HG02870 (cell line): ENCODE data around the gene FMN1.
A peak's percentile ranks its signal among the peaks of the same experiment; 100 is the strongest.

Experiments used
- ATAC-seq: cut with Tn5 transposase; IDR thresholded peaks from one replicate; pipeline ENCODE4 v1.9.1; 2021; ENCODE audit warnings: mild to moderate bottlenecking, moderate library complexity; ENCODE audit not compliant: unreplicated experiment

The FMN1 gene

GRCh38 chr15:32941823-32942222, 252.7 kb downstream of the FMN1 start:
- no peak for ATAC-seq

- no peak for ATAC-seq
These were observed 257.5 kb downstream of the FMN1 start for GRCh38 chr15:32936976-32937375.

- no peak for ATAC-seq
These were observed 258.1 kb downstream of the FMN1 start for GRCh38 chr15:32936283-32936918.

- no peak for ATAC-seq
These were observed 259.4 kb downstream of the FMN1 start for GRCh38 chr15:32935139-32935538.

- ATAC-seq, result no peak
These were observed 261.3 kb downstream of the FMN1 start for GRCh38 chr15:32933236-32933635.

- ATAC-seq, result no peak
These were observed 265.6 kb downstream of the FMN1 start for GRCh38 chr15:32928876-32929275.

GRCh38 chr15:32927124-32927523, 267.4 kb downstream of the FMN1 start:
- ATAC-seq, result no peak

- no peak for ATAC-seq
These were observed 271.3 kb downstream of the FMN1 start for GRCh38 chr15:32923176-32923575.

GRCh38 chr15:32922541-32922940, 272.0 kb downstream of the FMN1 start:
- ATAC-seq, result no peak

- no peak for ATAC-seq
These were observed 274.6 kb downstream of the FMN1 start for GRCh38 chr15:32919749-32920414.

GRCh38 chr15:32918547-32918946, 276.0 kb downstream of the FMN1 start:
- ATAC-seq, result no peak

- no peak for ATAC-seq
These were observed 283.7 kb downstream of the FMN1 start for GRCh38 chr15:32910839-32911238.

- no peak for ATAC-seq
These were observed 285.1 kb downstream of the FMN1 start for GRCh38 chr15:32909431-32909830.

GRCh38 chr15:32908872-32909271, 285.6 kb downstream of the FMN1 start:
- ATAC-seq, result no peak

- peak; percentile 93 for ATAC-seq
These were observed 286.2 kb downstream of the FMN1 start for GRCh38 chr15:32908135-32908801.

- no peak for ATAC-seq
These were observed 289.0 kb downstream of the FMN1 start for GRCh38 chr15:32905481-32905880.

GRCh38 chr15:32904448-32904847, 290.1 kb downstream of the FMN1 start:
- no peak for ATAC-seq

- no peak for ATAC-seq
These were observed 290.8 kb downstream of the FMN1 start for GRCh38 chr15:32903591-32904290.

- ATAC-seq, result no peak
These were observed 292.5 kb downstream of the FMN1 start for GRCh38 chr15:32901995-32902394.

GRCh38 chr15:32901192-32901591, 293.3 kb downstream of the FMN1 start:
- no peak for ATAC-seq

GRCh38 chr15:32899126-32899596, 295.4 kb downstream of the FMN1 start:
- ATAC-seq, result no peak
